Activated CD8-positive, alpha-beta memory T cell treated with anti-CD3 and anti-CD28 coated beads for 24 hours (primary cell): ENCODE data around the gene DLL4.
A peak's percentile ranks its signal among the peaks of the same experiment; 100 is the strongest.

Experiments
- DNase-seq: peaks from one replicate; pipeline ENCODE4 v3.0.0-alpha.2; 2020

The DLL4 gene

DNA sequence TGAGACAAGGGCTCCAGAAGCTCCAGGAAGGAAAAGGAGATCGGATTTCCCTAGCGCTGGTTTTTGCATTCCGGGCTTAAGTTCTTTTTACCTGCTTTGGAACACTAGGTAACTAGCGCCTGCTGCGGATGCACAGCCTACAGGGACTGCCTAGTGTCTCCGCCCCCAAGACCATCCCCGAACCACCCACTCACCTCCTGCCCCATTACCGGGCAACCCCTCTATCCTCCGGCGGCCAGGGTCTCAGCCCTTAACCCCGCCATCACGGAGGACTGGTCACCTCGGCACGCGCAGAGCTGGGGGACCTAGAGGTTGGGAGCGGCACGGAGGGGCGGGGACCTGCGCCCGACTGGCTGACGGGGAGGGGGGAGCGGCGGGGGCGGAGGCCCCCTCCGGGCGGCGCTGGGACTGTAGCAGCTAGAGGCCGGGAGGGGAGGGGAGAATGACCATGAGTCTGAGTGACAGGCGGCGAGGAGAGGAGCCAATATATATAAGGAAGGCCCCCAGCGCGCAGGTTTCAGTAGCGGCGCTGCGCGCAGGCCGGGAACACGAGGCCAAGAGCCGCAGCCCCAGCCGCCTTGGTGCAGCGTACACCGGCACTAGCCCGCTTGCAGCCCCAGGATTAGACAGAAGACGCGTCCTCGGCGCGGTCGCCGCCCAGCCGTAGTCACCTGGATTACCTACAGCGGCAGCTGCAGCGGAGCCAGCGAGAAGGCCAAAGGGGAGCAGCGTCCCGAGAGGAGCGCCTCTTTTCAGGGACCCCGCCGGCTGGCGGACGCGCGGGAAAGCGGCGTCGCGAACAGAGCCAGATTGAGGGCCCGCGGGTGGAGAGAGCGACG lies at the start of gene DLL4:
TSS of gene DLL4 (plus strand) at position 520 of the 839 bp plus-strand sequence. CDS start 329 bp downstream, outside the sequence.
- DNase-seq = peak; percentile 76

DNA sequence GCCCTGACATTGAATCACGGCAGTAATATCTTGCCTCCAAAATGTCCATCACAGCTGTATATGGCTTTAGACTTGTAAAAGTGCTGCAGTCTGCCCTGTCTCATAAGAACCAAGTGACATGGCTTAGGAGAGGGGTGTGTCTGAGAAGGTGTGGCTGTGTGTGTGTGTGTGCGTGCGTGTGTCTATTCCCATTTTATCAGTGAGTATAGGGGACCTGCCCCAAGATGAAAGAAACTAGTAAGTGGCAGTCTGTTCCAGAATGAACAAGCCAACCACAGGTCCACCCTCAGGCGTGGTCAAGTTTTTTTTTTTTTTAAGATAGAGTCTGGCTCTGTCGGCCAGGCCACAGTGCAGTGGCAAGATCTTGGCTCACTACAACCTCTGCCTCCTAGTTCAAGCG lies 49.5 kb upstream of the DLL4 start:
- no peak for DNase-seq

DNA sequence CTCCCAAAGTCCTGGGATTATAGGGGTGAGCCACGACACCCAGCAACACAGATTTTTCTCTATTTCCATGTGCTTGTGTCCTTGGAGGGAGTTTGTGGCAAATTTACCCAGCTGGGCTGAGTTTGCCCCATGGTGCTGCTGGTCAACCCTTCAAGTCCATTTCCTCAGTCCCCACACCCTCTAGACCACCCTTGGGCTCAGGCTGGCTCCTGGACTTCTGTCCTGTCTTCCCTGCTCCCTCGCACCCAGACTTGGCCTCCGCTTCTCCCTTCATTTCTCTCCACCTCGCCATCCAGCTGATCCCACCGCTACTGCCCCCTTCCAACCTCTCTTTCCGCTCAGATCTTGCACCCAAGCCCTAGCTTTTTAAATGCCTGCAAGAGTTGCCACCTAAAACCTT lies 47.8 kb upstream of the DLL4 start:
- no peak for DNase-seq

DNA sequence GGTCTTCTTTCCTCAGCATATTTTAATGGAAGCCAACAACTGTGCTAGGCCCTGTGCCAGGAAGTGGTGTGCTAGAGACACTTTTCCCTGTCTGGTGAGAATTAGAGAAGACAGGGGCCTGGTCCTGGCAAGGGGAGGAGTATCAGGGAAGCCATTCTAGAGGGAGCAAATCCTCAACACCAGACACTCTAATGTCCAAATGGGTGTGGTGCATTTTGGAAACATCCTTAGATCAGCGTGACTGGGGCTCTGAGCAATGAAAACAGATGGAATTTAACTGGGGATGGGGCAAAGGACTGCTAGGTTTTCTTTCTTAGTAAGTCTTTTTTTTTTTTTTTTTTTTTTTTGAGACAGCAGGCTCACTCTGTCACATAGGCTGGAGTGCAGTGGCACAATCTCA lies 42.6 kb upstream of the DLL4 start:
- DNase-seq = no peak

DNA sequence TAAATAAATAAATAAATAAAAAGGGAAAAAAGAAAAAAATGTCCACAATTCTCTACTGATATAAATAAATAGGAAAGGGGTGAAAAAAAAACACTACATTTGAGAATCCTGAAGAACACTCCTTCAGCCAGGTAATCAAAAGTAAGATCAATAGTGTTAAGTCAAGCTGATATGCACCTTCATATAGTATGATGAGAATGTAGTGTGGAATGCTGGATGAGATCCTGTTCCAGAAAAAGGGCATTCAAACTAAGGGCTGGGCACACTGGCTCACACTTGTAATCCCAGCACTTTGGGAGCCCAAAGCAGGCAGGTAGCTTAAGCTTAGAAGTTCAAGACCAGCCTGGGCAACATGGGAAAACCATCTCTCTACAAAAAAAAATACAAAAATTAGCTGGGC lies 40.0 kb upstream of the DLL4 start:
- DNase-seq = no peak

DNA sequence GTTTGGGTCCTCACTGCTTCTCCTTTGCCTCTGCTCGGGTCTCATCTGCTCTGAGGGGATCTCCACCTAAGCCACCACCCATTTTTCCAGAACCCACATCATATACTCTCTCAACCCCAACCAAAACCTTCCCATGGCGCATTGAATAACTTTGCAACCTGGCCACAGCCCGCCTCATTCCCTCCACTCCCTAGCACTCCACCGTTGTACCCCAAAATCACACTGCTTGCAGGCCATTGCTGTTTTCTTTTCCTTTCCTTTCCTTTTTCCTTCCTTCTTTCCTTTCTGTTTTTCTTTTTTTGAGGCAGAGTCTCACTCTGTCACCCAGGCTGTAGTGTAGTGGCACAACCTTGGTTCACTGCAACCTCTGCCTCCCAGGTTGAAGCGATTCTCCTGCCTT lies 38.0 kb upstream of the DLL4 start:
- no peak for DNase-seq

DNA sequence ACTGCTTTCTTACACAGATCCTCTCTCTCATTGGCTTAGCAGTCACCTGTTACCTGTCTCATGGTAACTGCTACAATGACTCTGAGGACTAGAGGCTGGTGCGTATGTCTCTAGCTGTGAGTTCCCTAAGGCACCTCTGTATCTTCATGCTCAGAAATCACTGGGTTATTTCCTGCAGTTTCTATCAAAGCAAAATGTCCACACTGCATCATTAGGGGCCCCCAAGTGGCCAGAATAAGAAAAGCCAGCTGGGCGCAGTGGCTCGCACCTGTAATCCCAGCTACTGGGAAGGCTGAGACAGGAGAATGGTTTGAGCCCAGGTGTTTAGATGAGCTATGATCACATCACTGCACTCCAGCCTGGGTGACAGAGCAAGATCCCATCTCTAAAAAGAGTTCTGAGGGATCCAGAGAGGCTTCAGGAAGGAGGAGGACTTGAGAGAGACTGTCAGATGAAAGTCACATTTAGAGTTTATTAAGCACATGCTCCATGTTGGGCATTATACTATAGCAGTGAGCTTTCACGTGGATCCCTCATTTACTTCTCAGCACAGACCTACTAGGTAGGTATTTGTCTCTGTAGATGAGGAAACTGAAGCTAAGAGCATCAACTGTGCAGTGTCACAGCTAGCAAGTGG lies 37.2 kb upstream of the DLL4 start:
- DNase-seq = no peak

DNA sequence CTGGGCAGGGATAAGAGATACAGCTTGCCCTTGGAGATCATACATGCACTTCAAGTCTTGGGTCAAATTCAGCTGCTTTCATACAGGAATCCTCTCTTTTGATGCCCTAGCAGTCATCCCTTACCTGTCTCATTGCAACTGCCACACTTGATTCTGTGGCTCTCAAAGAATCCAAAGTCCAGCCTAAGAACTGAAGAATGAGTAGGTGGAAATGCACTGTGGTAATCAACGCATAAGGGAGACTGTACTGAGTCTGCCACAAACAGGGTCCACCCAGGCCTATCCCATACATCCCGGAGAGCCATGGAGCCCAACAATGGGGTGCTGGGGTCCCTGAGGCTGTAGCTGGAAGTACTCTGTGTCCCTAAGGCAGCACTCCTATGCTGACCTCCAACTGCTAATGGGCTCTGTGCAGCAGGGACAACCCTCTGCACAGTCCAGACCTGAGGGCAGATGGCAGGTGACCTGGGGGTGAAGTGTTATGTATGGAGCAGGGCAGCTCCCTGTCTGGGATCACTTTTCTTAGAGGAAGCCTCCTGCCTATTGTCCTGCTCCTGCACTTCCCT lies 36.6 kb upstream of the DLL4 start:
- no peak for DNase-seq

DNA sequence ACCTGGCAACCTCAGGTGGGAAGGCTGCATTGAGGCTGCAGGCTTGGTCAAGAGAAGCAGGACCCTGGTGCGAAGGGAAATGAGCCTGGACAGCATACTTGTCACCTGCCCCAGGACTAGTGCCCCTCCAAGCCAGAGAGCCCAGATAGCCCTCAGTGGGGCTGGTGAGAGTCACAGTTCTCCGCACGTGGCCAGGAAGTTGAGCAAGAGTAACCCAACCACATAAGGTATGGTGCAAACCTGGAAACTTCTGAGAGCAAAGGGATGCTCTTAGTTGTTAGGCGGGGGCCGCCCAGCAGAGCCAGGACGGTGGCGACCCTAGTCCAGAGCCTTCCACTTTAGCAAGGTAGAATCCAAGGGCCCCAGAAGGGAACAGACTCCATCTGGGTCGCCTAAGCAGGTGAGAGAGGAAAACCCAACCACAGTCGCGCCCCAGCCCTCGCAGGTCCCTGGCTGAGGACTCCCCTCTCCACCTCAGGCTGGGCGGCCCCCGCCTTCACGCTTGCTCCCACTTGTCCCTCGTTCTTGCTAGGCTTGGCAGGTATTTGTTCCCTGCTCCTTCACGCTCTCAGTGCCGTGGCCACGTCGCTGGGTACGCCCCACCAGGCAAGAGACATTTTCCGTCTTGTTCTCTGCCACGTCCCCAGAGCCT lies 36.0 kb upstream of the DLL4 start:
- no peak for DNase-seq

DNA sequence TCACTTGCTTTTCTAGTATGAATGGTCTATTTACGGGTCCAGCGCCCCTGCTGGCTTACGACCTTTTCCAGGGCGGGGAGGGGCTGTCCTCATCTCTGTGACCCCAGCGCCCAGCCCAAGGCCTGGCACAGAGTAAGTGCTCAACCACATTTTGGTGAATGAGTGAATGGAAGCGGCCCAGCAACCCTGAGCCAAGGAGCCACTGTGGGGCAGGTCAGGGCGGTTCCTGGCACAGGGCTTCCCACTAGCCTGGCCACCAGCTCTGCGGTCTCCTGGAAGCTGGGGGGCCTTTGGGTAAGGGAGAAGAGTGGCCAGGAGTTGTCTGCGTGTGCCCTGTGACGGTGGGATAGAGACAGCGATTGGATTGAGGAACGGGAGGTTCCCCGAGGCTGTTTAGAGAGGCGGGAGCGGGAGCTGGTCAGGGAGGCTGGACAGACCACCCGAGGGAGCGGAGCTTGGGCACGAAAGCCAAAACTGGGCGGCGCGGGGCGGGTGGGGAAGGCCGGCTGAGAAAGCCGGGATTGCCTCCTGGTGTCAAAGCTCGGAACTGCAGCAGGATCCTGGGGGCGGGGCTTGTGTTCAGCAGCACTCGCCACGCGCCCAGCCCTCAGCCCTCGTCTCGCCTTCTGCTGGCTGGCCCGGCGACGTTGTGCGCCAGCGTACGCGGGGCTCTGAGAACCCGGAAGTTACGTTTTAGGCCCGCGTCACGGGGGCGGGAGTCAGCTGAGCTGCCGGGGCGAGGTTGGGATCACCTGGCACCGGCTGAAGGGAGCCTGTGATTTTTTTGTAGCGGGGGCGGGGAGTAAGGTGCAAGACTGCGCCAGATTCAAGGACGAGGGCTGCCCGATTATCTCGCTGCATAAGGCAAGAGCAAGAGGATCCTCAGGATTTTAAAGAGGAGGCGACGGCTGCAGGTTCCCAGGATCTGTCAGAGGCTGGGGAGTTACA lies 35.1 kb upstream of the DLL4 start, which contains the start of gene VPS18:
TSS of gene VPS18 (plus strand) at position 718 of the 948 bp plus-strand sequence. CDS start 319 bp downstream, outside the sequence.
- peak; percentile 100 for DNase-seq

DNA sequence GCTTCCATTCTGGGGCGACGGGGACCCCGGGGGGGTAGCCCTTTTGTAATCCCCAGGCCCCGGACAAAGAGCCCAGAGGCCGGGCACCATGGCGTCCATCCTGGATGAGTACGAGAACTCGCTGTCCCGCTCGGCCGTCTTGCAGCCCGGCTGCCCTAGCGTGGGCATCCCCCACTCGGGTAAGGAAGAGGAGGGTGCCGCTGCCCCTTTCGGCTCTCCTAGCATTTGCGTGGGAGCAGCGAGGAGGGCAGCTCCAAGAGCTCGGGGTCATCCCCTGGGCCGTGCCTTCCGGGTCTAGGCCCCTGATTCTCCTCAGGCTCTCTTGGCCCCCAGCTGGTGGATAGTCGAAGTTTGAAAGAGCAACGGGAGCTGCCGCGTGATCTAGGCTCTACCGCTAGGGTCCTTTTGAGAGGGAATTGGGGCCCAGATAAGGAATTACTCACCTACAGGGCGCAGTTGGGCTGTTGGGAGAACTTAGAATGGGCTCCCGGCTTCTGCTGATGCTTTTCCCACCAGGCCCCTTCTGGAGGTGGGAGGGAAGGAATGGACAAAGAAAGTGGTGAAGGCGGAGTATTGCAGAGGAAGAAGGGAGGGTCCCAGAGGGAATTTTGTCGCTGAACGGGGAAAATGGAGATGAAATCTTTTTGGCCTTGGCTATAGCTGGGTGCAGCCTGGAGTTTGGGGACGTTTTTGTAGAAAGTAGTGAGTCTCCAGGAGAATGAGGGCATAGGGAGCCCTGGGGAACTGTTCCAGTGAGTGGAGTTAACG lies 34.3 kb upstream of the DLL4 start:
- DNase-seq = peak; percentile 80

DNA sequence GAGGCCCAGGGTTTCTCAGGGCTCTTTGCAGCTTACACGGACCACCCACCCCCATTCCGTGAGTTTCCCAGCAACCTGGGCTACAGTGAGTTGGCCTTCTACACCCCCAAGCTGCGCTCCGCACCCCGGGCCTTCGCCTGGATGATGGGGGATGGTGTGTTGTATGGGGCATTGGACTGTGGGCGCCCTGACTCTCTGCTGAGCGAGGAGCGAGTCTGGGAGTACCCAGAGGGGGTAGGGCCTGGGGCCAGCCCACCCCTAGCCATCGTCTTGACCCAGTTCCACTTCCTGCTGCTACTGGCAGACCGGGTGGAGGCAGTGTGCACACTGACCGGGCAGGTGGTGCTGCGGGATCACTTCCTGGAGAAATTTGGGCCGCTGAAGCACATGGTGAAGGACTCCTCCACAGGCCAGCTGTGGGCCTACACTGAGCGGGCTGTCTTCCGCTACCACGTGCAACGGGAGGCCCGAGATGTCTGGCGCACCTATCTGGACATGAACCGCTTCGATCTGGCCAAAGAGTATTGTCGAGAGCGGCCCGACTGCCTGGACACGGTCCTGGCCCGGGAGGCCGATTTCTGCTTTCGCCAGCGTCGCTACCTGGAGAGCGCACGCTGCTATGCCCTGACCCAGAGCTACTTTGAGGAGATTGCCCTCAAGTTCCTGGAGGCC lies 29.5 kb upstream of the DLL4 start:
- no peak for DNase-seq

DNA sequence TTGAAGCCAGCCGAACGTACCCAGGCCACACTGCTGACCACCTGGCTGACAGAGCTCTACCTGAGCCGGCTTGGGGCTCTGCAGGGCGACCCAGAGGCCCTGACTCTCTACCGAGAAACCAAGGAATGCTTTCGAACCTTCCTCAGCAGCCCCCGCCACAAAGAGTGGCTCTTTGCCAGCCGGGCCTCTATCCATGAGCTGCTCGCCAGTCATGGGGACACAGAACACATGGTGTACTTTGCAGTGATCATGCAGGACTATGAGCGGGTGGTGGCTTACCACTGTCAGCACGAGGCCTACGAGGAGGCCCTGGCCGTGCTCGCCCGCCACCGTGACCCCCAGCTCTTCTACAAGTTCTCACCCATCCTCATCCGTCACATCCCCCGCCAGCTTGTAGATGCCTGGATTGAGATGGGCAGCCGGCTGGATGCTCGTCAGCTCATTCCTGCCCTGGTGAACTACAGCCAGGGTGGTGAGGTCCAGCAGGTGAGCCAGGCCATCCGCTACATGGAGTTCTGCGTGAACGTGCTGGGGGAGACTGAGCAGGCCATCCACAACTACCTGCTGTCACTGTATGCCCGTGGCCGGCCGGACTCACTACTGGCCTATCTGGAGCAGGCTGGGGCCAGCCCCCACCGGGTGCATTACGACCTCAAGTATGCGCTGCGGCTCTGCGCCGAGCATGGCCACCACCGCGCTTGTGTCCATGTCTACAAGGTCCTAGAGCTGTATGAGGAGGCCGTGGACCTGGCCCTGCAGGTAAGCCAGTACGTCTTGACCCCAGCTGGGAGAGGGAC lies 28.7 kb upstream of the DLL4 start:
- DNase-seq = no peak

DNA sequence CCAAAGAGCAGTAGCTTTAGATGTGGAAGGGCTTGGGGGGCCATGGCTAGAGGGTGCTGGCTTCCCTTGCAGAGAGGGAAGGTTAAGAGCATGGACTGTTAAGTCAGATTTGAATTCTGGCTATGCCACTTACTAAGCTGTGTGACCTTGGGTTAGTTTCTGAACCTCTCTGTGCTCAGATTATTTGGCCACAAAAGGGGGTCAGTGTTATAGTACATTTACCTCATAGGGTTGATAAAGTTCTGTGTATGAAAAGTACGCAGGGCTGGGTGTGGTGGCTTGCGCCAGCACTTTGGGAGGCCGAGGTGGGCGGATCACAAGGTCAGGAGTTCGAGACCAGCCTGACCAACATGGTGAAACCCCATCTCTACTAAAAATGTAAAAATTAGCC lies 28.1 kb upstream of the DLL4 start:
- no peak for DNase-seq

DNA sequence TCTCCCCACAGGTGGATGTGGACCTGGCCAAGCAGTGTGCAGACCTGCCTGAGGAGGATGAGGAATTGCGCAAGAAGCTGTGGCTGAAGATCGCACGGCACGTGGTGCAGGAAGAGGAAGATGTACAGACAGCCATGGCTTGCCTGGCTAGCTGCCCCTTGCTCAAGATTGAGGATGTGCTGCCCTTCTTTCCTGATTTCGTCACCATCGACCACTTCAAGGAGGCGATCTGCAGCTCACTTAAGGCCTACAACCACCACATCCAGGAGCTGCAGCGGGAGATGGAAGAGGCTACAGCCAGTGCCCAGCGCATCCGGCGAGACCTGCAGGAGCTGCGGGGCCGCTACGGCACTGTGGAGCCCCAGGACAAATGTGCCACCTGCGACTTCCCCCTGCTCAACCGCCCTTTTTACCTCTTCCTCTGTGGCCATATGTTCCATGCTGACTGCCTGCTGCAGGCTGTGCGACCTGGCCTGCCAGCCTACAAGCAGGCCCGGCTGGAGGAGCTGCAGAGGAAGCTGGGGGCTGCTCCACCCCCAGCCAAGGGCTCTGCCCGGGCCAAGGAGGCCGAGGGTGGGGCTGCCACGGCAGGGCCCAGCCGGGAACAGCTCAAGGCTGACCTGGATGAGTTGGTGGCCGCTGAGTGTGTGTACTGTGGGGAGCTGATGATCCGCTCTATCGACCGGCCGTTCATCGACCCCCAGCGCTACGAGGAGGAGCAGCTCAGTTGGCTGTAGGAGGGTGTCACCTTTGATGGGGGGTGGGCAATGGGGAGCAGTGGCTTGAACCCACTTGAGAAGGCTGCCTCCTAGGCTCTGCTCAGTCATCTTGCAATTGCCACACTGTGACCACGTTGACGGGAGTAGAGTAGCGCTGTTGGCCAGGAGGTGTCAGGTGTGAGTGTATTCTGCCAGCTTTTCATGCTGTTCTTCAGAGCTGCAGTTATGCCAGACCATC lies 26.3 kb upstream of the DLL4 start:
- DNase-seq = no peak

DNA sequence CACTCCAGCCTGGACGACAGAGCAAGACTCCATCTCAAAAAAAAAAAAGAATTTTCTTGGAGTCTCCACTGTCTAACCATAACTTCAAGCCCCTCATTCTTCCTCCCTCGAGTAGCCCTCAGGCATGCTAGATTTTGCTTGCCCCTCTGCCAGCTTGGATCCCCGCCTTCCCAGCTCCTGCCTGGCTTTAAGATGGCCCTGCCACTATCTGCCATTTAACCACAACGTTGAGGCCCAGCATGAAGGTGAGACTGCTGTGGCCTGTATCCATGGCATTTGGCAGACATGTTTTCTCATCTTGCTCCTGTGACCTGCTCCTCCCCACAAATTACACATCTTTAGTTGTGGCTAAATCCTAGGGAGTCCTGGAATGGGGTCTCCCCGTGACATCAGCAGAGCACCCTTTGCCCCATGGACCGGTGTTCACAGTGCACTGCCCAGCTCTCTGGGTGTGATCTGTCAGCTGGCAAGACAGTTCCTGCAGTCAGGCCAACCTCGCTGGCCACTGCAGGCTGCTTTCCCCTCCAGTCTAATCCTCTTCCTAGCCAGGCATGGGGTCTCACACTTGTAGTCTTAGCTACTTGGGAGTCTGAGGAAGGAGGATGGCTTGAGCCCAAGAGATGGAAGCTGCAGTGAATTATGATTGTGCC lies 24.5 kb upstream of the DLL4 start:
- DNase-seq = no peak

DNA sequence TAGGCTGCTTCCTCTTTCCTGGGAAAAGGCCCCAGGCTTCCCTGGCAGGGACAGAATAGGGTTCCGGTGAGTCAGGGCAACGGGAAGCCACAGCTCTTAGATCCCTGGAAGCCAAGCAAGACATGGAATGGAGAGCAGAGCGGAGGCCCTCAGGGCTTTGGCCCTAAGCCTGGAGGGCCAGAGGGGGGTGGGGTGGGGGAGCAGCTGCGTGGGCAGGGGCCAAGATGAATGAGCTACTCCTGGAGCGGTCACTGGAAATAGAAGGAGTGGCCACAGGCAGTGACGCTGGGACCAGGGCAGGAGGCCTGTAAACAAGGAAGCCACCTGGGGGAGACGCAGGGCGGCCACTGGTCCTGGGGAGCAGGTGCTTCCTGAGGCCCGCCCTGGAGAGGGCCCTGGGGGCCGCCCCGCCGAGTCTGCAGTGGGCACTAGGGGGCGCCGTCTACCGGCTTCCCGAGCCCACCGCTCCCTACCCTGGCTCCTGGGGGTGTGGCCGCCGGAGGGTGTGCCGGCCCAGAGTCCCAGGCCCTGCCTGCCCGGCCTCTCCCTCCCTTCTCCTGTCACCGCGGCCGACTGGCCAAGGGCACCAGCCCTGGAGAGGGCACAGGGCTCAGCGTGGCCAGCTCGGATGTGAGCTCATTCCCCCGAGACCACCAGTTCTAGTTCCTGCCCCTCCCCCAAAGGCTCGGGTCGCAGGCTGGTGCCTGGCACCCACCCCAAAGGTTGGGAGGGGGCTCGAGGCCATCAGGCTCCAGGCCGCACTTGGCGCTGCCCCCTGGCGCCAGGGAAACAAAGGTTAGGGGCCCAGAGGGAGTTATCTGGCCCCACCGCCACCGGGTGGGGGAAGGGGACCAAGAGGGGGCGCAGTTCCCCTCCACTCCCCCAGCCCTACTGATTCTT lies 22.8 kb upstream of the DLL4 start:
- DNase-seq = peak; percentile 93
